ENCODE data around the gene TMC5.
A peak's percentile ranks its signal among the peaks of the same experiment; 100 is the strongest.

DNA sequence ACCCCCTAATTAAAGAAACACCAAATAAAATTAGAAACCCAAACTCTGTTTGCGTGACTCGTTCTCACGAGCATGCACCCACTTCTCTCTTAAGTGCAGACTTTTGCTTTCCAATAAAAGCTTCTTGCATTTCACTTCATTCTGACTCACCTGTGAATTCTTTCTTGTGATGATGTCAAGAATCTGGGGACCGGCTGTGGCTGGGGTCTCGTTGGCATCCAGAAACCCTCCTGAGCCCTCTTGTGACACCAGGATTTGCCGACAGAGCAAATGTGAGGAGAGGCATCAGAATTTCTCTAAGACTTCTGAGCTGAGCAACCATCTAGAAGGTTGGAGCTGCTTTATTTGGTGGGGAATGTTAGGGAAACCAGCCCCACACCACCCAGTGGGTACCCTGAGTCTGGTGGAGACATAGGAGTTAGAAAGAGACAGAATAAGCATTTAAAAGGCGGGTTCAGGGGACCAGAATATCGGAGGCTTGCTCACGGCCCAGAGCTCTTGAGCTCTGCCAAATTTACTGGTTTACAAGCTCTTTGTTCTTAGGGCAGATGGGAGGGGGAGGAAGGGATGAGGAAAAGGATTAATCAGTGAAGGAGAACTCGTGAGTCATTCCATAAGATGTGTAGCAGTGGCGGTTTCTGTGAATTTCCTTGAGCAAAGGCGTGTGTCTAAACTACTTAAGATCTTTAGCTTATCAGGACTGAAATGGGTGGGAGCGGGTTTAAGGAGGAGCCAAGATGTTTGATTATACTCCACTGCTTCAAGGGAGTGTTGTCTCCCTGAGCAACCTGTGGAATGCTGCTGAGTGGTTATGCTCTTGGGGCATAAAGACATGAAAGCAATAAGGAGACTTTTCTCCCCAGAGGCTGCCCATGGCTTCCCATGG lies 24.2 kb upstream of the TMC5 start:
- TF ChIP-seq, protein P1, sequence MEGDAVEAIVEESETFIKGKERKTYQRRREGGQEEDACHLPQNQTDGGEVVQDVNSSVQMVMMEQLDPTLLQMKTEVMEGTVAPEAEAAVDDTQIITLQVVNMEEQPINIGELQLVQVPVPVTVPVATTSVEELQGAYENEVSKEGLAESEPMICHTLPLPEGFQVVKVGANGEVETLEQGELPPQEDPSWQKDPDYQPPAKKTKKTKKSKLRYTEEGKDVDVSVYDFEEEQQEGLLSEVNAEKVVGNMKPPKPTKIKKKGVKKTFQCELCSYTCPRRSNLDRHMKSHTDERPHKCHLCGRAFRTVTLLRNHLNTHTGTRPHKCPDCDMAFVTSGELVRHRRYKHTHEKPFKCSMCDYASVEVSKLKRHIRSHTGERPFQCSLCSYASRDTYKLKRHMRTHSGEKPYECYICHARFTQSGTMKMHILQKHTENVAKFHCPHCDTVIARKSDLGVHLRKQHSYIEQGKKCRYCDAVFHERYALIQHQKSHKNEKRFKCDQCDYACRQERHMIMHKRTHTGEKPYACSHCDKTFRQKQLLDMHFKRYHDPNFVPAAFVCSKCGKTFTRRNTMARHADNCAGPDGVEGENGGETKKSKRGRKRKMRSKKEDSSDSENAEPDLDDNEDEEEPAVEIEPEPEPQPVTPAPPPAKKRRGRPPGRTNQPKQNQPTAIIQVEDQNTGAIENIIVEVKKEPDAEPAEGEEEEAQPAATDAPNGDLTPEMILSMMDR (IDR thresholded peaks at IDR 0.05): no peak
- peak in 1 of 4 donors; percentile 28 for TF ChIP-seq POLR2A (IDR thresholded peaks at IDR 0.05)

Data from esophagus squamous epithelium (tissue), 4 donors.